ENCODE data around the gene LIM2. TPM values are rescaled to one million over a fixed set of nuclear protein-coding genes. Genes with fewer than 3 reads are reported as not detected.

Gene LIM2
- total RNA-seq, 1 experiment from 2014 or later: not detected

GRCh38 chr19:51341066-51341465 lies 46.7 kb downstream of the LIM2 start:
- DNase-seq (ENCODE audit: low read depth): no peak

DNA sequence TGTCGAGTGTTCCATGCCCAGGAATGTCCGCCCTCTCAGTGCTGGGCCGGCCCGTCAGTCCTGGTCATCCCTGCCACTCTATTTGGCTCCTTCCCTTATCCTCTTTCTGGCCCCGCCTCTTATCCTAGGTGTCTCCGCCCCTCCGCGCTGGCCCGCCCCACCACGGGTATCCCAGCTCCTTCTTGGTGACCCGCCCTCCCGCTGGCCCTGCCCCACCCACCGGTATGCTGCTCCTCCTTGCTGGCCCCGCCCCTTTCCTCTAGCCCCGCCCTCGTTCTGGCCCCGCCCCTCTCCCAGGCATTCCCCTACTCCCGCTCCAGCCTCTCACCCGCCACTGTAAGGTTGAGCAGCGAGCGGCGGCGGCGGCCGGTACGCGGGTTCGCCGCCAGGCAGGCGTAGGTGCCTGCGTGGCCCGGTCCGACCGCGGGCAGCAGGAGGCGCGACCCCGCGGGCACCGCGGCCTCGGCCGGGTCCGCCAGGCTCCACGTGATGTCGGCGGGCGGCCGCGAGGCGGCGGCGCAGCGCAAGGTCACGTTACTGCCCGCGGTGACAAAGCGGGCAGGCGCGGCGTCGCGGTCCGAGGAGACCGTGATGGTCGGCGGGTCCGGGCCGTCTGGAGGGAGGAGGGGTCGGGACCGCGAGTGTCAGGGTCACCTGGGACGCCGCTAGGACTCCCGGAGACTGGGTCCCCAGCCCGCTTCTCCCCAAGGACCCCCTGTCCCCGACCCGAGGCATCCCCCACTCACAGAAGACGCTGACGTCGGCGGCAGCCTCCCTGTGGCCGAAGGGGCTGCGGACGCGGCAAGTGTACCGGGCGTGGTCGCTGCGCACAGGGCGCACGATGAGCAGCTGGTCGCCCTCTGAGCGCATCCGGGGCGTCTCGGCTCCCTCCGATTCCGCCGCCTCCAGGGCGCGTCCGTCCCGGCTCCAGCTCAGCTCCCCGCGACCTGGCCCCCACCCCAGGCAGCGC lies 47.8 kb downstream of the LIM2 start:
- DNase-seq (ENCODE audit: low read depth): peak; percentile 86

- DNase-seq (ENCODE audit: low read depth): no peak
Measured at GRCh38 chr19:51339313-51339686, 48.5 kb downstream of the LIM2 start.

DNA sequence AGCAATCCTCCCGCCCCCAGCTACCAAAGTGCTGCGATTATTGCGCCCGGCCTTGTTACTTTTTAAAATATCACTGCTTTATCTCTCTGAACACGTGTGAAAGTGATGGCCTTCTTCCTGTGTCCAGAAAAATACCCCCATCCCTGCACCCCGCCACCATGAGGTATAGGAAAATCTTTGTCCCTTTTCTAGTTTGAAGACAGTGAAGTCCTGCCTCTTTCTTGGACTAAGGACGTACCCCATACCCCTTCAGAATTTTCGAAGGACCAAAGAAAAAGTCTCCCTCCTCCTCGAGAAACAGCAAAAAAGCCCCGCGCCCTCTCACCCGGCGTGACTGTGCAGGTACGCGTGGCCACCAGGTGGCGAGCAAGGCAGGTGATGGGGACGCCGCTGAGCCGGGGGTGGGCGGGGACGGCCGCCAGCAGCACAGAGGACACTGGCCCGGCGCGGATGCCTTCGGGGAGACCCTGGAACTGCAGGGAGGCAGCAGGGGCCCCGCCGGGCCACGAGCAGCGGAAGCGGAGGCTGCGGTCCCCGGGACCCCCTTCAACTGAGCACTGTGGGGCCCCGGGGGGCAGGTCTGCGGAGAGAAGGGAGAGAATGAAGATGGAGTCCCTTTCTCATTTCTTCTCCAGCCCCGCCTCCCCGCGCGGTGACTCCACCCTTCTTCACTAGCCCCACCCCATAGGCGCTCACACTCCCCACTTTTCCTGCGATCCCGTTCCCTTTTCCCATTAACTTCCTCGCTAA lies 49.0 kb downstream of the LIM2 start:
- DNase-seq (ENCODE audit: low read depth): peak; percentile 75

DNA sequence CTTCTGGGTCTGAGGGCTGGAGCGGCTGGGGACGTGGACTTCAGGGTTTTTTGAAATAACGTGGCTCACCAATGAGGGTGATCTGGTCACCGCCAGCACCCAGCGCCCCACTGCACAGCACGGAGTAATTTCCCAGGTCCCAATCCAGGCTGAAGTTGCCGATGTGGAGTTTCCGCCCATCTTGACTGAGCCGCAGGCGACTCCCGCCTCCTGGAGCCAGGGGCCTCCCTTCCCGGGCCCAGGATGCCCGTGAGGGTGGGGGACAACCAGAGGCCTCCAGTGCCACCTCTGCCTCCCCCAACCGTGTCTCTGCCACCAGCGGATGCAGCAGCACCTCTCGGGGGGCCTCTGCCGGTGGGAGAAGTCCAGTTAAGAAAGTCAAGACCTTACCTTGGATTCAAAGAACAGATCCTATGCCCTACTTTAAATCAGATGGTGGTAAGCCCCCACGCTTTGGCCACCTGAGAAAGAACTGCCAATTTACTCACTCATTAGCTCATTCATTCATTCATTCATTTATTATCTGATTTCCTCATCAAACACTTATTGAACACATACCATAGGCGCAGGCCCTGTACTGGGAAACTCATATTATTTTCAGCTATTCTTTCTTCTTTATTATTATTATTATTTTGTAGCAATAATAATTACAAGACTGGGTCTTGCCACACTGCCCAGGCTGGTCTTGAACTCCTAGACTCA lies 49.8 kb downstream of the LIM2 start:
- no peak for DNase-seq (ENCODE audit: low read depth)

DNA sequence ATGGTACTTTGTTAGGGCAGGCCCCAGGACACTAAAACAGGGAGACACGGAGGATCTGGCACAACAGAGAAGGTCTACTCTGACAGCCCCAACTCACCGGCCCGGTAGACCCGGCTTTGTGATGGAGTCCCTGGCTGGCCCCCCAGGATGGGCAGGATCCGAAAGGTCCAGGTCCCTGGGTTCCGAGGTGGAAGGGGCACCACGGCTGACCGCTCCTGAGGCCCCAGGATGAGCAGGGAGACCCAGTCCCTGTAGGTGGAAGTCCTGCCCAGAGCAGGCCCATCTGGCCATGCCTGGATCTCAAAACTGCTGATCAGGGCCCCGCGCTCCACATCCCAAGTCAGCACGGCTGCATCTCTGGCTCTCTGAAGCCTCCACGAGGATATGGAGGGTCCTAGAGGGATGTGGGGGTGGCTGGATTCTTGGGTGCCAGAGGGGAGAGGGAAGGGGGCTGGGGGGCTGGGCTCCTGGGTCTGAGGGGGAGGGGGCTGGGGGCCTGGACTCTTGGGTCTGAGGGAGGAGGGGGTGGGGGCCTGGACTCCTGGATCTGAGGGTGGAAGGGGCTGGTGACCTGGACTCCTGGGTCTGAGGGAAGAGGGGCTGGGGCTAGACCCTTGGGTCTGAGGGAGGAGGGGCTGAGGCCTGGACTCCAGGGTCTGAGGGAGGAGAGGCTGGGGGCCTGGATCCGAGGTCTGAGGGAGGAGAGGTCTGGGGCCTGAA lies 50.5 kb downstream of the LIM2 start:
- no peak for DNase-seq (ENCODE audit: low read depth)

DNA sequence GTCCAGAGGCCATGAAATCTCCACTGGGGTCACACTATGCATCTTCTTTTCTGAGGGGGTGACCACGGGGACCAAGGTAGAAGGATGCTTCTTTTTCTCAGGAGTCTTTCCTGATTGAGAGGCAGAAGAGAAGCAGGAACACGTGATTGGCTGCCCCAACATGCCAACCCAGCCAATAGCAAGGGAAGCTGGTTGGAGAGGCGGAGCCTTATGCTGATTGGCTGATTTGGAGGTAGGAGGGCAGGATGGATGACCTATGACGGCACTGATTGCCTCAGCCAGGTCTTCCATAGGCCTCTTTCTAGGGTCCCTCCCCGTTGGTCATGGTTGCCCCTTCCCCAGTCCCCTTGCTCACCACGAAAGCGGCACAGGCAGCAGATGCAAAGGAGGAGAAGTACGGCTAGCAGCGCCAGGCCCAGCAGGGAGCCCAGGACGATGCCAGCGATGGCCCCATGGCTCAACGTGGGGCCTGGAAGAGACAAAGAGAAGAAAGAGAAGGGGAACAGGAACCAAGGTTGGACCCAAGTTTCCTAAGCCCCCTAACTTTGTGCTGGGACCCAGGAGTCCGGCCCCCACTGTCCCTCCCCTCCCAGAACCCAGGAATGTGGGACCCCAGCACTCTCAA lies 53.8 kb downstream of the LIM2 start:
- DNase-seq (ENCODE audit: low read depth): peak; percentile 43

DNA sequence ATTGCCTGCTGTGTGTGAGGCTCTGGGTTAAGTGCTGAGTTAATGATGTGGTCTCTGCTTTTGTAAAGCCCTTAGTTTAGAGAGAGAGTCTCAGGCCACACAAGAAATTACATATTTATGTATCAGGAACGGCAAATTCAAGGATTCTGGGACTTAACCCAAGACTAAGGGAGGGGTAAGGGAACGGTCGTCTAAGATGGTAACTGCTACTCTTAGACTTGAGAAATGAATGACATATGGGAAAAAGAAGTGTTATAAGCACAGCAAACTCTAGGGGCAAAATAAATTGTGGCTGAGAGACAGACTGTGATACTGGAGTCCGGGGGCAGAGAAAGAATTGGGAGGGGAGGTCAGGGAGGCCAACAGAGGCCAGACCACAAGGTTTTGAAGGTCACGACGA lies 56.1 kb downstream of the LIM2 start:
- no peak for DNase-seq (ENCODE audit: low read depth)

DNA sequence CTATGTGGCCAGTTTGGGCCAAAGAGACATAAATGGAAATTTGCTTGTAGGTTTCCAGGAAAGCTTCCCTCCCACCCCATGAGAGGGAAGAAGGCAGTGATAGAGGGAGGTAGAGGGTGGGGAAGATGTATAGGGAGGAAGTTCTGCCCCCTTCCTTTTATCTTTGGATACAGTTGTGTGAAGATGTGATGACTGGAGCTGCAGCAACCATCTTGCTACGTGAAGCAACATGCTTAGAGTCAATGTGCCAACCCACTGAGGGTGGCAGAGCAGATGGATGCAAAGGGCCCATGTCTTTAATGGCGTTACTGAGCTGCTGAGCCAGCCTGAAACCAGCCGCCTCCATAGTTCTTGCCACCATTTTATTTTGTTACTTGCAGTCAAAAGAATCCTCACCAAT lies 56.6 kb downstream of the LIM2 start:
- DNase-seq (ENCODE audit: low read depth): no peak

GRCh38 chr19:51330366-51330765 lies 57.4 kb downstream of the LIM2 start:
- DNase-seq (ENCODE audit: low read depth): no peak

Other genes starting within 250 kb of the LIM2 start
- gene SIGLEC7, start 245.7 kb downstream of the LIM2 start, total RNA-seq (2014; rRNA removed; shearing (Covaris generic)): not detected in 2 replicates
- gene CD33, start 162.9 kb downstream of the LIM2 start, total RNA-seq (2014; rRNA removed; shearing (Covaris generic)): 52.3 and 53.7 TPM in 2 replicates
- gene SIGLECL1, start 136.9 kb downstream of the LIM2 start, total RNA-seq (2014; rRNA removed; shearing (Covaris generic)): not detected in 2 replicates
- not detected in 2 replicates for gene IGLON5, start 76.3 kb downstream of the LIM2 start, total RNA-seq (2014; rRNA removed; shearing (Covaris generic))
- 0.37 and 1.3 TPM in 2 replicates for gene VSIG10L, start 45.8 kb downstream of the LIM2 start, total RNA-seq (2014; rRNA removed; shearing (Covaris generic))
- gene ETFB, start 21.6 kb downstream of the LIM2 start, total RNA-seq (2014; rRNA removed; shearing (Covaris generic)): 68.4 and 92.5 TPM in 2 replicates
- gene CLDND2, start 19.0 kb downstream of the LIM2 start, total RNA-seq (2014; rRNA removed; shearing (Covaris generic)): not detected in 2 replicates
- gene NKG7, start 15.3 kb downstream of the LIM2 start, total RNA-seq (2014; rRNA removed; shearing (Covaris generic)): not detected in 2 replicates
- not detected in 2 replicates for gene C19orf84, start 2.6 kb upstream of the LIM2 start, total RNA-seq (2014; rRNA removed; shearing (Covaris generic))
- not detected in 2 replicates for gene SIGLEC10, start 29.7 kb upstream of the LIM2 start, total RNA-seq (2014; rRNA removed; shearing (Covaris generic))
- gene SIGLEC8, start 70.5 kb upstream of the LIM2 start, total RNA-seq (2014; rRNA removed; shearing (Covaris generic)): not detected in 2 replicates
- gene CEACAM18, start 90.6 kb upstream of the LIM2 start, total RNA-seq (2014; rRNA removed; shearing (Covaris generic)): not detected in 2 replicates
- gene SIGLEC12, start 113.8 kb upstream of the LIM2 start, total RNA-seq (2014; rRNA removed; shearing (Covaris generic)): not detected in 2 replicates
- gene SIGLEC6, start 143.7 kb upstream of the LIM2 start, total RNA-seq (2014; rRNA removed; shearing (Covaris generic)): not detected in 2 replicates
- gene ZNF175, start 183.3 kb upstream of the LIM2 start, total RNA-seq (2014; rRNA removed; shearing (Covaris generic)): 2.1 and 5.7 TPM in 2 replicates
- gene SIGLEC5, start 242.4 kb upstream of the LIM2 start, total RNA-seq (2014; rRNA removed; shearing (Covaris generic)): not detected in 2 replicates